Measurements from ENCODE around the gene LMO1. TPM values are rescaled to one million over a fixed set of nuclear protein-coding genes. Genes with fewer than 3 reads are reported as not detected.

LMO1 gene
- total RNA-seq, 1 experiment from 2014 or later, result not detected

GRCh38 chr11:8241373-8242117 lies 22.1 kb downstream of the LMO1 start:
- POLR2A ChIA-PET (ENCODE audit: unreplicated experiment), result no interaction called here

GRCh38 chr11:8239536-8240228 lies 24.0 kb downstream of the LMO1 start:
- DNase-seq, result no peak
- H3K79me2 ChIP-seq (ENCODE audit: low read depth), result no peaks in the 10 kb centered on the region
- H3K9me2 ChIP-seq (ENCODE audit: insufficient read depth), result no peaks in the 10 kb centered on the region
- no peak overlapping the region for H3K27ac ChIP-seq
- no peaks in the 10 kb centered on the region for H4K20me1 ChIP-seq (ENCODE audit: insufficient read depth)
- TF ChIP-seq CTCF (conservative IDR thresholded peaks at IDR 0.05) (no peak), EZH2 (IDR thresholded peaks at IDR 0.05; ENCODE audit: low read depth) (no peak)
- no peaks in the 10 kb centered on the region for H3K36me3 ChIP-seq (ENCODE audit: low read depth)
- H3K27me3 ChIP-seq (ENCODE audit: insufficient read depth, low read depth), result no peaks in the 10 kb centered on the region
- H2AFZ ChIP-seq, result no peak overlapping the region
- POLR2A ChIA-PET (ENCODE audit: unreplicated experiment), result no interaction called here
- no peaks in the 10 kb centered on the region for H3K9me3 ChIP-seq (ENCODE audit: insufficient read depth, low read depth)
- H3F3A ChIP-seq (ENCODE audit: insufficient read depth, low read depth), result no peaks in the 10 kb centered on the region
- no TSS peak for BruUV-seq (replicated peaks)
- intact Hi-C loops (cut with micrococcal nuclease; ENCODE audit: unreplicated experiment), result no loop called here
- CTCF ChIA-PET, result no interaction called here
- H3K4me3 ChIP-seq, result no peak overlapping the region
- H3K4me2 ChIP-seq, result no peak overlapping the region
- H3K4me1 ChIP-seq (replicated peaks; ENCODE audit: insufficient read depth), result peaks cover 5% of the 10 kb centered on the region; the same call in 1 of the 2 replicates

More at GRCh38 chr11:8241373-8242117, 22.1 kb downstream of the LMO1 start:
- Histone ChIP-seq H3K27me3 (ENCODE audit: insufficient read depth, low read depth) (no peaks in the 10 kb centered on the region), H3K27ac (no peak overlapping the region), H3K4me3 (no peak overlapping the region), H3F3A (ENCODE audit: insufficient read depth, low read depth) (no peaks in the 10 kb centered on the region), H3K36me3 (ENCODE audit: low read depth) (no peaks in the 10 kb centered on the region), H3K79me2 (ENCODE audit: low read depth) (no peaks in the 10 kb centered on the region), H2AFZ (no peak overlapping the region), H3K9me2 (ENCODE audit: insufficient read depth) (no peaks in the 10 kb centered on the region), H3K4me1 (replicated peaks; ENCODE audit: insufficient read depth) (no peaks in the 10 kb centered on the region), H3K9me3 (ENCODE audit: insufficient read depth, low read depth) (no peaks in the 10 kb centered on the region), H3K4me2 (no peak overlapping the region), H4K20me1 (ENCODE audit: insufficient read depth) (no peaks in the 10 kb centered on the region)
- no peak for TF ChIP-seq EZH2 (IDR thresholded peaks at IDR 0.05; ENCODE audit: low read depth)
- TF ChIP-seq CTCF (conservative IDR thresholded peaks at IDR 0.05), result no peak
- DNase-seq, result no peak
- intact Hi-C loops (cut with micrococcal nuclease; ENCODE audit: unreplicated experiment), result no loop called here
- no TSS peak for BruUV-seq (replicated peaks)
- CTCF ChIA-PET, result interaction anchor here (0.6 kb wide), 1 partner anchor 581 kb away, joined by 6 read pairs; no protein-coding TSS in a partner anchor

GRCh38 chr11:8239040-8239439 lies 24.6 kb downstream of the LMO1 start:
- H2AFZ ChIP-seq, result no peak overlapping the region
- no peak overlapping the region for H3K27ac ChIP-seq
- H4K20me1 ChIP-seq (ENCODE audit: insufficient read depth), result no peaks in the 10 kb centered on the region
- intact Hi-C loops (cut with micrococcal nuclease; ENCODE audit: unreplicated experiment), result no loop called here
- H3K9me2 ChIP-seq (ENCODE audit: insufficient read depth), result no peaks in the 10 kb centered on the region
- H3K9me3 ChIP-seq (ENCODE audit: insufficient read depth, low read depth), result no peaks in the 10 kb centered on the region
- TF ChIP-seq EZH2 (IDR thresholded peaks at IDR 0.05; ENCODE audit: low read depth) (no peak), CTCF (conservative IDR thresholded peaks at IDR 0.05) (no peak)
- no peaks in the 10 kb centered on the region for H3F3A ChIP-seq (ENCODE audit: insufficient read depth, low read depth)
- no peaks in the 10 kb centered on the region for H3K27me3 ChIP-seq (ENCODE audit: insufficient read depth, low read depth)
- peaks cover 11% of the 10 kb centered on the region; the same call in 1 of the 2 replicates for H3K4me1 ChIP-seq (replicated peaks; ENCODE audit: insufficient read depth)
- no peak overlapping the region for H3K4me2 ChIP-seq
- no peak for DNase-seq
- no peaks in the 10 kb centered on the region for H3K79me2 ChIP-seq (ENCODE audit: low read depth)
- H3K4me3 ChIP-seq, result no peak overlapping the region
- H3K36me3 ChIP-seq (ENCODE audit: low read depth), result no peaks in the 10 kb centered on the region
- ChIA-PET CTCF (no interaction called here), POLR2A (ENCODE audit: unreplicated experiment) (no interaction called here)
- no TSS peak for BruUV-seq (replicated peaks)

Data from PC-9 (cell line).